ENCODE measurements around the gene DOK1.

The DOK1 gene

GRCh38 chr2:74566076-74566753 lies 11.7 kb downstream of the DOK1 start:
- no peak for FAIRE-seq
- DNase-seq (ENCODE audit: insufficient read length, low spot score) = no peak
- no peak for TF ChIP-seq CTCF (IDR thresholded peaks at IDR 0.05; ENCODE audit: insufficient read depth, missing control alignments)

- no peak for FAIRE-seq
- no peak for TF ChIP-seq CTCF (IDR thresholded peaks at IDR 0.05; ENCODE audit: insufficient read depth, missing control alignments)
- no peak for DNase-seq (ENCODE audit: insufficient read length, low spot score)
Observed at GRCh38 chr2:74566754-74567085, 12.2 kb downstream of the DOK1 start.

- DNase-seq (ENCODE audit: insufficient read length, low spot score) (no peak), FAIRE-seq (no peak)
- TF ChIP-seq CTCF (IDR thresholded peaks at IDR 0.05; ENCODE audit: insufficient read depth, missing control alignments) = no peak
Observed at GRCh38 chr2:74567881-74568280, 13.4 kb downstream of the DOK1 start.

- FAIRE-seq (no peak), DNase-seq (ENCODE audit: insufficient read length, low spot score) (no peak)
- TF ChIP-seq CTCF (IDR thresholded peaks at IDR 0.05; ENCODE audit: insufficient read depth, missing control alignments) = no peak
Observed at GRCh38 chr2:74569686-74570085, 15.2 kb downstream of the DOK1 start.

GRCh38 chr2:74571058-74571457 lies 16.5 kb downstream of the DOK1 start:
- no peak for TF ChIP-seq CTCF (IDR thresholded peaks at IDR 0.05; ENCODE audit: insufficient read depth, missing control alignments)
- DNase-seq (ENCODE audit: insufficient read length, low spot score) (no peak), FAIRE-seq (no peak)

GRCh38 chr2:74572178-74572925 lies 17.8 kb downstream of the DOK1 start:
- no peak for TF ChIP-seq CTCF (IDR thresholded peaks at IDR 0.05; ENCODE audit: insufficient read depth, missing control alignments)
- FAIRE-seq = no peak
- DNase-seq (ENCODE audit: insufficient read length, low spot score) = no peak
